Stimulated activated CD8-positive, alpha-beta memory T cell treated with anti-CD3 and anti-CD28 coated beads, Interleukin-15, amount 100 ng/mL, for 4 hours (primary cell): Measurements from ENCODE around the gene FOXN1.
"Not testable (repeated sequence)": the region's sequence is repeated elsewhere in the genome, so short reads cannot be mapped to it uniquely, and the experiment has no call there.

Experiments
- DNase-seq, 2 donors: peaks; one replicate each; pipeline ENCODE4 v3.0.0-alpha.2; 2020; ENCODE audit warnings: low read depth in 2 of 2

The FOXN1 gene

DNA sequence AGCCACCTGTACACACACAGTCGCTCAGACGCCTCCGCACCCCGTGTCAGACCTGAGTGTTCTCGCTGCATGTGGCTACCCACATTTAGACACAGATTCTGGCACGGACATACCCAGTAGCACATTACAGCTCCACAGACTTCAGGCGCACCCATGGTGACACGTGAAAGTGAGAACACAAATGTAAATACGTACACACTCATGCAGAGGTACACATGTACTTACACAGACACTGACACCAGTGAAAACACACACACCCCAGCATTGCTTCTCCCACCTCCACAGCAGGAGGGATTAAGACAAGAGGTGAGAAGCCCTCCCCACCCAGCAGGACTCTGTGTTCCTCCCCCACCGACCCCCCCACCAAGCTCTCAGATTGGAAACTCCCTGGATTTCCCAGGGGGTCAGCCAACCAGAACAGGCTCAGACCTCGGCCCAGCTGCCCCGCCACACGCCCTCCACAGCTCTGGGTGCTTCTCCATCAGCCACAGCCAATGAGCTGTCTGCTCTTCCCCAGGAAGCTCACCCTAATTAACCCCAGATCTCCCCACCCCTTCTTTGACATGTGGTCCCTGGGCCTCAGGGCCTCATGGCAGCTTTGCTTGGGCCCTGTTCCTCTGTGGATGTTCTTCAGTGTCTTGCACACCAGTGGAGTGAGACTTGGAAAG lies 5.3 kb upstream of the FOXN1 start:
- DNase-seq = no peak

DNA sequence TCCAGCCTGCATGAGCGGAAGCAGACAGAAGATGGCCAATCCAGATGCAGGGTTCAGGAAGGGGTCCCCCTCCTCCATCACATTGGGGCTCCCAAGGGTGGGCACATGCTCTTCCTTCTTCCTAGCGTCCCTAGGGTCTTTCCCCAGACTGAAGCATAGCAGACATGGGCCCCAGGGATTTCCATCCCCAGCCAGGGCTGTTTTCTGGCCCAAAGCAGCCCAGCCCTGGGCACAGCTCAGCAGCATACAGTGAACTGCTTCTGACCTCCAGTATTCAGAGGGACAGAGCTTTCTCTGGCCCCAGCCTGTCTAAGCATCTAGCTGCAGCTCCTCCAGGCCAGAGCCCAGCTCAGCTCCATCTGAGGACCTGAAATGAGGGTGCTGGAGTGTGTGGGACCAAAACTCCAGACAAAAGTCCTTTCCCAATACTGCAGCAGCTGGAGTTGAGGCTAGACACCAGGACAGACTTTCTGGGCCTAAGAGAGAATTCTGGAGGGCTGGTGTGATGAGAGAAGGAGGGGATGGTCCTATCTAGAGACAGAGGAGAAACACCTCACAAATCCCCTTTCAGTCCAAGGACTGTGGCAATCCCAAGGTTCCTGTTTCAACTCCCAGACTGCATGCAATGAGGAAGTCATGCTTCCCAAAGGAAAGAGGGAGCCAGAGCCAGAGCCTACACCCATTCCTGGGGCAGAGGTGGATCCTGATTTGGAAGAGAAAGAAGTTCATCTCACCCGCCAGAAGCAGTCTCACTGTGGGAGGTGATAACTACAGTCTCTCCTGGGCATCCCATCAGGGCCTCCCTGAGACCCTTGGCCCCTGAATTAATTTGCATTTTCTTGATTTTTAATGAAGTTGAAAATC lies 4.5 kb upstream of the FOXN1 start:
- DNase-seq = no peak

GRCh38 chr17:28503420-28503819 lies 2.7 kb upstream of the FOXN1 start:
- DNase-seq = no peak

GRCh38 chr17:28506763-28507487 lies 777 bp downstream of the FOXN1 start:
- no peak for DNase-seq

- no peak for DNase-seq
These were observed 1.5 kb downstream of the FOXN1 start for GRCh38 chr17:28507567-28508203.

DNA sequence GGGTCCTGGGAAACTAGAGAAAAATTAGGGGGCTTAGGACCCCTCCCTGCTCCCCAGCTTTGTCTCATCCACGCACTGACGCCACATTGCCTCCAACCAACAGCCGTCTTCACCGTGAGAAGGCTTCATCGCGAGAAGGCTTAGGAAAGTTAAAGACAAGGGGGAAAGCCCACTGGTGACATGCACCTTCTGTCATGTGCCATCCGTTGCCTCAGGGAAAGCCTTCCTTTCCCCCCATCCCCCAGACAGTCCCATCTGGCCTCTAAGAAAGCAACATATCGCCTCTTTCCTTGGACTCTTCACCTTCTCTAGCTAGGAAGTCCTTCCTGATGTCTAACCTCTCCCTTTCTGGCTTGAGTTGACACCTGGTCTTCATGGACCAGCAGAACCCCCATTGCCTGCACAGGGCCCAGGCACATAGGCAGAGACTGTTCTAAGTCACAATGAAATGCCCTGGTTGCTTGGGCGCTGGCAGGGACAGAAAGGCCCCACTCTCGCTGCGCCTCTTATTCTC lies 2.1 kb downstream of the FOXN1 start:
- no peak for DNase-seq

- DNase-seq = no peak
These were observed 3.6 kb downstream of the FOXN1 start for GRCh38 chr17:28509789-28510188.

DNA sequence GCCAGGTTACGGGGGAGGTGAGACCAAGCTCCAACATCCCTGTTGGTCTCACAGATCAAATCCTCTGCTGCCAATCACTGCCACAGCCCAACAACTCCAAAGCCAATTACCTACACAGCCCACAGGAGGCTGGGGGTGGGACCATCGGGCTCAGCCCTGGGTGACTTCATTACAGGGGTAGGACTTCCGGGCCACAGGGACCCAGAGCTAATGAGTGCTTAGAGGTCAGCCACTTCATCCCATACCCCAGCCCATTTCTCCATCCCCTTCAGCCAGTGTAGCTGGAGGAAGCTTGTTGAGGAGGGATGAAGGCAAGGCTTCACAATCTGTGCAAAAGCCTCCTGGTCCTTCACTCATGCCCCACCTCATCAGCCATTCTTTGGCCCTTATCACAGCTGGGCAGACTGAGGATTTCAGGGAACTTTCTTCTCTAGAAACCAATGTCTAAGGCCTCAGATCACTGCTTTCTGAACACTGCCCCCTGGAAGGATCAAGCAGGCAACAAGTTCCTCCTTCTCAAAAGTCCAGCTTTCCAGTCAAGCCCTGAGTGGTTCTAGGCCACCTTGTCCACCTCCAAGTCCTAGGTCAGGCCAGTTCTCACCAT lies 5.8 kb downstream of the FOXN1 start:
- no peak for DNase-seq

DNA sequence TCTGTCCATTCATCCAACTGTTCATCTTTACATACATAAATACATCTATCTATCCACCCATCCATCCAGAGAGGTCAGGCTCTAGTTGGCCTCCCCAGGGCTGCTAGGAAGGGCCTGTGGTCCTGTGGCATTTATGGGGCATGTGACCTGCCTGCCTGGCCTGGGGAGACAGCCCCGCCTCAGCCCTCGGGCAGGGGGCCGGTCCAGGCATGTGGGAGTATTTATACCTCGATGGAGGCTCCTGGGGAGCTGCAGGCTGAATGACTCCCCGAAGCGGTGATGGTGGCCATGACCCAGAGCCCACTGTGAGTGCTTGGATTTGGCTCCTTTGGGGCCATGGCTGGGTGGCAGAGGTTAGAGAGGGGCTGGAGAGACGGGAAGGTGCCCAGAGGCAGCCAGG lies 7.3 kb downstream of the FOXN1 start:
- no peak for DNase-seq

DNA sequence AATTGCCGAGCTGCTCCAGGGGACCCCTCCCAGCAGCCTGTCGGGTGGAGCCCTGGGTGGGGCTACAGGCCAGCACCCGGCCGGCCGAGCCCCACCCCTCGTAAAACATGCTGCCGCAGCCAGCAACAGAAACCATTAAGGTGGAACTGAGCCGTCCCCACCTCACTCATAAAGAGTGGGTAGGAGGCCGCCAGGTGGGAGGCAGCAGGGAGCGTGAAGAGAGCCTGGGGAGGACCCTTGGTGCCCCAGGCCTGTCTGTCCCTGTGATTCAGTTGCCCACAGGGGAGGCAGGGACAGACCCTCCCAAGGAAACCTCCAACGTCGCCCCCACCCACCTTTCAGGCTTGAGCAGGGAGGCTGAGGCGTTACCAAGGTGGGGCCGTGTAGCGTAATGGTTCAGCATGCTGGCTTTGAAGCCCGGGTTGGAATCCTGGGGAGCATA lies 8.4 kb downstream of the FOXN1 start:
- no peak for DNase-seq

GRCh38 chr17:28515518-28515917 lies 9.4 kb downstream of the FOXN1 start:
- DNase-seq = no peak

DNA sequence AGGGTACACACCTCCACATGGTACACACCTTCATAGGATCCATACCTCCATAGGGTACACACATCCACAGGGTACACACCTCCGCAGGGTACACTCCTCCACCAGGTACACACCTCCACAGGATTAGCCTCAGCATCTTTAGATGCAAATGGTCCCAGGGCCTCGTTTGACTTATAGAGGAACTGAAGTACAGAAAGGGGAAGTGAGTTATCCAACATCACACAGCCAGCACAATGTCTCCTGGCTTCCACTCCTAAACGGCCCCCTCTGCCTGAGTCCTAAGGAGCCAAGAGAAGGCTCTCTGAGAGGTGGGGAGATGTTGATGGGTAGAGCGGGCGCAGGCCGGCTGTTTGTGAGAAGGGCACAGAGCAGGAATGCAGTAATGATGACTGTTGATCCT lies 12.0 kb downstream of the FOXN1 start:
- no peak for DNase-seq

DNA sequence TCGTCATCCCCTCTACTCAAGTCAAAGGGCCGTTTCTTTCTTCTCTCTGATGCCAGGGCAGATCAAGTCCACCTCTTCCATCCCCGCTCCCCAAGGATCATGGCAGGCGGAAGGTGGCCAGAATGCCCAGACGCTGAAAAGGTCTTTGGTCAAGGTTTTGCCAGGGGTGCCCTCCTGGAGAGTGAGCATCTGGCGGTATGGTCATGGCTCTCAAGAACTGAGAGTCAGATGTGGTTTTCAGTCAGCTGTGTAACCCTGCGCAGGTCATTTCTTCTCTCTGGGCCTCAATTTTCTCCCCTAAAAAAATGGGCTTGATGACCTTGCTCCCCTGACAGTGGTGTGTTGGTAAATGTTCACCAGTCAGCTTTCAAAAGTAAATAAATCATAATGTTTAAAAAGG lies 12.4 kb downstream of the FOXN1 start:
- no peak for DNase-seq

DNA sequence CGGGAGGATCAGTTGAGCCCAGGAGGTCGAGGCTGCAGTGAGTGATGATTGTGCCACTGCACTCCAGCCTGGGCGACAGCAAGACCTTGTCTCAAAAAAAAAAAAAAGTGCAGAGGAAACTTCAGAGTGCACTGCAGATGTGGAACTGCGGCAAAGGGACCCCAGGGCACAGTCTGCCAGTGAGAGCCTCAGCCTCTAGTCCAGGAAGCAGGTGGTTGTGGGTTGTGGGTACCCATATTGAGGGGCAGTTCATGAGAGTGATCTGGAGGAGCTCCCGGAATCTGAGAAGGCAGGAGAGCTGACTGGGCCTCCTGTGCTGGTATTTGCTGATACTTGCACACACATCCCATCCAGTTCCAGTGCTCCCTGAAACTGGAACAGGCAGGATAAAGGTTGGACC lies 13.1 kb downstream of the FOXN1 start:
- no peak for DNase-seq

DNA sequence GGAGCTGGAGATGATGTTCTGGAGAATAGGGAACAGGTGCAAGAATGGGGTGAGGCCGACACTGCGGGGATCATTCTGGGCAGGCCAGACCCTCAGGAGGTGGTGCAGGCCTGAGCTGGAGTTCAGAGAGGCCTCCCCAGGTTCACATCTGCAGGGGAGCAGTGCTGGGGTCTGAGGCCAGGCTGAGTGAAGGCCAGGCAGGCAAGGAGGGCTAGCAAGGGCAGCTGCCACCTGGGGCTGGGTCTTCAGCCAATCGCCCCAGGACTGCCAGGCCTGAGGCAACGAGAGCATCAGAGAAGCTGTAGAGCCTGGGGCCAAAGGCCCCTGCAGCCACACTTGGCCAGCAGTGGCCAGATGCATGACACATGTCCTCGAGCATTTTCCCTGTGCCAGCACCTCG lies 14.5 kb downstream of the FOXN1 start:
- no peak for DNase-seq

DNA sequence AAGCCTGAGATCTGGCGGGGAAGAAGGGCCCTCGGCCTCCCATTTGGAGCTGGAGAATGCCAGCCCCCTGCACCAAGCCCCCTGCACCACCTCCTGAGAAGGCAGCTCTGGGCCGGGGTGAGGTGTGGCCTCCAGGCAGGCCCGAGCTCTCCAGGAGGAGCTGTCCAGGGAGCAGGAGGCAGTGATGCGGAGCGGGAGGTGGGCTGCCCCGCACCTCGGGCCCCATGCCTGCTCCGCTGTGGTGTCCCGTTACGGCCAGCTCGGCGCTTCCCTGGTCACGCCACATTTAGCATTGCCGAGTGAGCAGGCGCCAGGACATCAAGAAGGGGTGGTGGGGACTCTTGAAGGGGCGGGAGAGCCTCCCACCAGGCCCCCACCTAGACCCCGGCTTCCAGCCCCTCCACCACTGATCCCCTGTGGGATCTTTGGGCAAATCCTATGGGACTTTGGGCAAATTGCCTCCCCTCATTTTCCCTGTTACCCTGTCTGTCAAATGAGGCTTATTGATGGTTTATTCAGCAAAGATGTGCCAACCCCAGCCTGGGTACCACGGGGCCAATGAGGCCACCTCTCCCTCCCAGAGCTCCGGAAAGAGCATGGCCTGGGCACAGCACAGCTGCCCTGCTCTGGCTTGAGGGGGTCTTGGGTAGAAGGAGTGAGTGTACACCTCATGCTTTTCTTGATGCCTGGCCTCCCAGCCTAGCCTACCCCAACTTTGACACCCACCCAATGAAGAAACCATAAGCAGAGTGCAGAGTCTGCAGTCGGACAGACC lies 15.3 kb downstream of the FOXN1 start:
- no peak for DNase-seq

DNA sequence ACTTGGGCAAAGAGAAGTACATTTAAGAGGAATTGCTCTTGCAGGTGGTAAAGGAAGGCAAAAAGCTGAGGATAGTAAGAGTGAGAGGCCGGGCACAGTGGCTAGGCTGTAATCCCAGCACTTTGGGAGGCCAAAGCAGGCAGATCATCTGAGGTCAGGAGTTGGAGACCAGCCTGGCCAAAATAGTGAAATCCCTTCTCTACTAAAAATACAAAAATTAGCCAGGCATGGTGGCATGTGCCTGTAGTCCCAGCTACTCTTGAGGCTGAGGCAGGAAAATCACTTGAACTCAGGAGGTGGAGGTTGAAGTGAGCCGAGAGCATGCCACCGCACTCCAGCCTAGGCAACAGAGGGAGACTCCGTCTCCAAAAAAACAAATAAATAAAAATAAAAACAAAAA lies 16.1 kb downstream of the FOXN1 start:
- not testable (repeated sequence) for DNase-seq

GRCh38 chr17:28523186-28523585 lies 17.0 kb downstream of the FOXN1 start:
- DNase-seq = no peak

DNA sequence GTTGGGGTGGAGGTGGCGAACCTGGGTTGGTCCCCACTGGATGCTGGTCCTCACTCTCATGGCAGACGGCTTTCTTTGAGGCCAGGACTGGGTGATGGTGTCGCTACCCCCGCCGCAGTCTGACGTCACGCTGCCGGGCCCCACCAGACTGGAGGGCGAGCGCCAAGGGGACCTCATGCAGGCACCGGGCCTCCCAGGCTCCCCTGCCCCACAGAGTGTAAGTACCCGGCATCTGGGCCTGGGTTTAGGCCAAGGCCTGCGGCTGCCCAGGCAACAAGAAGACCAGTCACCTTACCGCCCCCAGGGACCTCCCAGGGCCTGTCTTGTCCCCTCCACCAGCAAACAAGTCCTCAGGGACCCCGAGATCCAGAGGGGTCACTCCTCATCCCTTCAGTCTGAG lies 17.7 kb downstream of the FOXN1 start:
- DNase-seq = no peak

DNA sequence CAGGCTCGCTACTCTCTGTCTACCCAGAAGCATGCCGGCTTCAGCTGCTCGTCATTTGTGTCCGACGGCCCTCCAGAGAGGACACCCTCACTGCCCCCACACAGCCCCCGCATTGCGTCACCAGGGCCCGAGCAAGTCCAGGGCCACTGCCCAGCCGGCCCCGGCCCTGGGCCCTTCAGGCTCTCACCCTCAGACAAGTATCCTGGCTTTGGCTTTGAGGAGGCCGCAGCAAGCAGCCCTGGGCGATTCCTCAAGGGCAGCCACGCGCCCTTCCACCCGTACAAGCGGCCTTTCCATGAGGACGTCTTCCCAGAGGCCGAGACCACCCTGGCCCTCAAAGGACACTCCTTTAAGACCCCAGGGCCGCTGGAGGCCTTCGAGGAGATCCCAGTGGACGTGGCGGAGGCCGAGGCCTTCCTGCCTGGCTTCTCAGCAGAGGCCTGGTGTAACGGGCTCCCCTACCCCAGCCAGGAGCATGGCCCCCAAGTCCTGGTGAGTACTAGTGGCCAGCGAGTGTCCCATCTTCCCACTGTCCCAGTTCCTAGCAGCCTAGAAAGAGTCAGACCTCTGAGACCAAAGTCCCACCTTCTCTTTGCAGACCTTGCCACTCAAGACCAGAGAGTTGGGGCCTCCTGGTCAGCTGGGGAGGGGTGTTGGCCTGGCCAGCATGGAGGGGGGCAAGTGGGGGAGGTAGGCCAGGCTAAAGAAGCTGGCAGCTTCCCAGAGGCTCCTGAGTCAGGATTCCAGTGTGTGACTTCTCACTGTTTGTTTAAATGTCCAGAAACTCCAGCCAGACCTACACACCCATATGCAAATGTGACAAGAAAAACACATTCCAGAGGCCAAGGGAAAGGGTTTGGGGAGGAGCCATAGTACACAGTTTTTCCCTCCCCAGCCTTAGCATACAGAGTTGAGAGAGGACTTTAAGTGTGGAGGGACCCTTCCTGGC lies 18.6 kb downstream of the FOXN1 start:
- no peak for DNase-seq
